GM23338 (cell line): ENCODE results near the gene GJA1. TPM values are rescaled to one million over a fixed set of nuclear protein-coding genes. Genes with fewer than 3 reads are reported as not detected.

Experiments
- ATAC-seq: fragments of 200-7000 bp; cut with Tn5 transposase; 3 replicates; pipeline ENCODE4 v1.9.1; 2020
- DNase-seq: peaks from one replicate; pipeline ENCODE4 v3.0.0-alpha.2; 2015; ENCODE audit warnings: low spot score
- H2AFZ ChIP-seq: fragments of 200-600 bp; sonication (generic); 2 replicates; pipeline ENCODE4 v1.8.0; 2016; ENCODE audit warnings: antibody characterized with exemption, mild to moderate bottlenecking, moderate library complexity
- H3F3A ChIP-seq: fragments of 200-600 bp; sonication (generic); replicated peaks from 2 replicates; pipeline ENCODE4 v1.8.0; 2017; ENCODE audit warnings: antibody characterized with exemption, mixed run types, low read depth
- H3K27ac ChIP-seq: fragments of 200-600 bp; sonication (generic); 2 replicates; pipeline ENCODE4 v1.6.1; 2016; ENCODE audit warnings: low read depth
- H3K27me3 ChIP-seq: fragments of 200-600 bp; sonication (generic); 2 replicates; pipeline ENCODE4 v1.8.0; 2016; ENCODE audit warnings: mild to moderate bottlenecking, mixed run types, moderate library complexity; ENCODE audit not compliant: insufficient read depth
- H3K36me3 ChIP-seq: fragments of 200-600 bp; sonication (generic); 2 replicates; pipeline ENCODE4 v1.8.0; 2016; ENCODE audit warnings: mild to moderate bottlenecking; ENCODE audit not compliant: insufficient read depth
- H3K4me1 ChIP-seq: fragments of 200-600 bp; sonication (generic); 2 replicates; pipeline ENCODE4 v1.8.0; 2016; ENCODE audit warnings: mild to moderate bottlenecking, moderate library complexity; ENCODE audit not compliant: insufficient read depth
- H3K4me2 ChIP-seq: fragments of 200-600 bp; sonication (generic); 2 replicates; pipeline ENCODE4 v1.7.1; 2017; ENCODE audit warnings: mixed run types
- H3K4me3 ChIP-seq: fragments of 200-600 bp; sonication (generic); 2 replicates; pipeline ENCODE4 v1.6.1; 2016; ENCODE audit warnings: mixed run types
- H3K79me2 ChIP-seq: fragments of 200-600 bp; sonication (generic); replicated peaks from 2 replicates; pipeline ENCODE4 v1.8.0; 2017; ENCODE audit warnings: mild to moderate bottlenecking; ENCODE audit not compliant: insufficient read depth
- H3K9me2 ChIP-seq: fragments of 200-600 bp; sonication (generic); 2 replicates; pipeline ENCODE4 v1.8.0; 2017; ENCODE audit not compliant: insufficient read depth
- H4K20me1 ChIP-seq: fragments of 200-600 bp; sonication (generic); replicated peaks from 2 replicates; pipeline ENCODE4 v1.8.0; 2017; ENCODE audit warnings: mild to moderate bottlenecking; ENCODE audit not compliant: insufficient read depth
- H3K27ac Mint-ChIP-seq: 2 replicates; pipeline ENCODE4 v1.8.0; 2020; ENCODE audit warnings: inconsistent platforms, mild to moderate bottlenecking, moderate library complexity, mixed read lengths
- H3K27me3 Mint-ChIP-seq: 3 replicates; pipeline ENCODE4 v1.8.0; 2022; ENCODE audit warnings: low read depth, mild to moderate bottlenecking, moderate library complexity, mixed read lengths, inconsistent platforms; ENCODE audit not compliant: insufficient read depth, poor library complexity
- H3K36me3 Mint-ChIP-seq: 3 replicates; pipeline ENCODE4 v1.8.0; 2021; ENCODE audit warnings: low read depth, mild to moderate bottlenecking, inconsistent platforms, moderate library complexity, mixed read lengths
- H3K4me1 Mint-ChIP-seq: 3 replicates; pipeline ENCODE4 v1.8.0; 2020; ENCODE audit warnings: mild to moderate bottlenecking, inconsistent platforms, mixed read lengths
- H3K4me3 Mint-ChIP-seq: 3 replicates; pipeline ENCODE4 v1.8.0; 2021; ENCODE audit warnings: moderate library complexity, mild to moderate bottlenecking, inconsistent platforms, mixed read lengths
- H3K9me3 Mint-ChIP-seq: 3 replicates; pipeline ENCODE4 v1.8.0; 2020; ENCODE audit warnings: moderate library complexity, mild to moderate bottlenecking, inconsistent platforms, mixed read lengths
- CREB1 ChIP-seq: fragments of 250-450 bp; sonication (Bioruptor Pico); IDR thresholded peaks from 2 replicates; pipeline ENCODE4 v1.5.0; 2020; ENCODE audit warnings: low read depth, mild to moderate bottlenecking, moderate library complexity
- EZH2 ChIP-seq: fragments of 200-600 bp; sonication (generic); IDR thresholded peaks from one replicate; pipeline ENCODE4 v1.8.0; 2017; ENCODE audit warnings: antibody characterized with exemption, mild to moderate bottlenecking, low read depth; ENCODE audit not compliant: unreplicated experiment
- EZH2phosphoT487 ChIP-seq: fragments of 200-600 bp; sonication (generic); IDR thresholded peaks from one replicate; pipeline ENCODE4 v1.8.1; 2018; ENCODE audit warnings: antibody characterized with exemption; ENCODE audit not compliant: unreplicated experiment
- JUNB ChIP-seq: IDR thresholded peaks from one replicate; pipeline ENCODE4 v1.6.1; 2016; ENCODE audit warnings: antibody characterized with exemption; ENCODE audit not compliant: unreplicated experiment
- NANOG ChIP-seq: IDR thresholded peaks from 2 replicates; pipeline ENCODE4 v1.6.1; 2016; ENCODE audit warnings: antibody characterized with exemption, borderline replicate concordance
- POLR2AphosphoS5 ChIP-seq: IDR thresholded peaks from 2 replicates; pipeline ENCODE4 v1.6.1; 2016; ENCODE audit warnings: antibody characterized with exemption, low read depth
- REST ChIP-seq: IDR thresholded peaks from one replicate; pipeline ENCODE4 v1.6.1; 2018; ENCODE audit warnings: antibody characterized with exemption; ENCODE audit not compliant: unreplicated experiment
- STAT1 ChIP-seq: IDR thresholded peaks from one replicate; pipeline ENCODE4 v1.6.1; 2016; ENCODE audit warnings: antibody characterized with exemption; ENCODE audit not compliant: unreplicated experiment
- ZNF114 ChIP-seq: fragments of 250-450 bp; sonication (Bioruptor Pico); IDR thresholded peaks from 2 replicates; pipeline ENCODE4 v1.5.0; 2020; ENCODE audit warnings: mild to moderate bottlenecking, moderate library complexity
- ZNF331 ChIP-seq: fragments of 250-450 bp; sonication (Bioruptor Pico); IDR thresholded peaks from 2 replicates; pipeline ENCODE4 v1.5.0; 2020; ENCODE audit warnings: low read depth, mild to moderate bottlenecking, moderate library complexity
- ZNF462 ChIP-seq: fragments of 250-450 bp; sonication (Bioruptor Pico); IDR thresholded peaks from 2 replicates; pipeline ENCODE4 v1.5.0; 2020; ENCODE audit warnings: mild to moderate bottlenecking, moderate library complexity
- polyA plus RNA-seq: library from polyadenylated mRNA; unstranded; fragments of >200 nt; fragmentation: Nextera tagmentation; extraction: Ambion mirVana; gene quantifications from 2 replicates; pipeline ENCODE4 v1.2.1, GENCODE V29; 2016
- total RNA-seq: library from RNA; depleted of rRNA; stranded (reverse); fragments of >200 nt; shearing (Covaris generic); gene quantifications from 2 replicates; pipeline ENCODE4 v1.2.3, GENCODE V29; 2014
- TF ChIP-seq, protein P1 (sequence below): IDR thresholded peaks from 2 replicates; pipeline ENCODE4 v1.6.1; 2016; ENCODE audit warnings: antibody characterized with exemption
- TF ChIP-seq, protein P2 (sequence below), 2 experiments: fragments of 200-600 bp in 1 of 2; sonication (generic) in 1 of 2; conservative IDR thresholded peaks; 2 replicates each; pipeline versions ENCODE4 v1.5.1 to v1.6.1; 2016 to 2017; ENCODE audit warnings: antibody characterized with exemption in 2 of 2, low read depth in 2 of 2, mild to moderate bottlenecking in 2 of 2, moderate library complexity in 1 of 2

GJA1 gene
- total and polyA plus RNA-seq, 2 experiments from 2014 or later: 262 to 609 TPM

GRCh38 chr6:121485359-121485811 is 49.9 kb downstream of the GJA1 start:
- Mint-ChIP-seq H3K27ac (peak overlapping the region; percentile 3; the same call in 1 of the 2 replicates), H3K4me3 (no peak overlapping the region), H3K36me3 (no peaks in the 10 kb centered on the region), H3K9me3 (no peaks in the 10 kb centered on the region), H3K4me1 (peaks cover 20% of the 10 kb centered on the region), H3K27me3 (no peaks in the 10 kb centered on the region)
- peak; percentile 25 for DNase-seq
- H3K27me3 ChIP-seq: no peaks in the 10 kb centered on the region
- no peaks in the 10 kb centered on the region for H4K20me1 ChIP-seq
- no peaks in the 10 kb centered on the region for H3F3A ChIP-seq
- no peak overlapping the region for H3K4me3 ChIP-seq
- H3K9me2 ChIP-seq: no peaks in the 10 kb centered on the region
- 0 out of 2 replicates have a peak overlapping the region, but pooled peaks have one; percentile 15 for H2AFZ ChIP-seq
- no peak overlapping the region for H3K27ac ChIP-seq
- no peaks in the 10 kb centered on the region for H3K36me3 ChIP-seq
- peak; percentile 46; the same call in 2 of the 3 replicates for ATAC-seq
- peaks cover 31% of the 10 kb centered on the region for H3K4me1 ChIP-seq
- H3K79me2 ChIP-seq: no peaks in the 10 kb centered on the region
- TF ChIP-seq STAT1: no peak
- TF ChIP-seq, protein P1, sequence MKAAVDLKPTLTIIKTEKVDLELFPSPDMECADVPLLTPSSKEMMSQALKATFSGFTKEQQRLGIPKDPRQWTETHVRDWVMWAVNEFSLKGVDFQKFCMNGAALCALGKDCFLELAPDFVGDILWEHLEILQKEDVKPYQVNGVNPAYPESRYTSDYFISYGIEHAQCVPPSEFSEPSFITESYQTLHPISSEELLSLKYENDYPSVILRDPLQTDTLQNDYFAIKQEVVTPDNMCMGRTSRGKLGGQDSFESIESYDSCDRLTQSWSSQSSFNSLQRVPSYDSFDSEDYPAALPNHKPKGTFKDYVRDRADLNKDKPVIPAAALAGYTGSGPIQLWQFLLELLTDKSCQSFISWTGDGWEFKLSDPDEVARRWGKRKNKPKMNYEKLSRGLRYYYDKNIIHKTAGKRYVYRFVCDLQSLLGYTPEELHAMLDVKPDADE: no peak
- TF ChIP-seq EZH2: no peak
- TF ChIP-seq ZNF114 (CRISPR knock-in tag): no peak
- no peak for TF ChIP-seq CREB1 (CRISPR knock-in tag)
- TF ChIP-seq POLR2AphosphoS5: no peak
- no peak for TF ChIP-seq JUNB
- TF ChIP-seq, protein P2, sequence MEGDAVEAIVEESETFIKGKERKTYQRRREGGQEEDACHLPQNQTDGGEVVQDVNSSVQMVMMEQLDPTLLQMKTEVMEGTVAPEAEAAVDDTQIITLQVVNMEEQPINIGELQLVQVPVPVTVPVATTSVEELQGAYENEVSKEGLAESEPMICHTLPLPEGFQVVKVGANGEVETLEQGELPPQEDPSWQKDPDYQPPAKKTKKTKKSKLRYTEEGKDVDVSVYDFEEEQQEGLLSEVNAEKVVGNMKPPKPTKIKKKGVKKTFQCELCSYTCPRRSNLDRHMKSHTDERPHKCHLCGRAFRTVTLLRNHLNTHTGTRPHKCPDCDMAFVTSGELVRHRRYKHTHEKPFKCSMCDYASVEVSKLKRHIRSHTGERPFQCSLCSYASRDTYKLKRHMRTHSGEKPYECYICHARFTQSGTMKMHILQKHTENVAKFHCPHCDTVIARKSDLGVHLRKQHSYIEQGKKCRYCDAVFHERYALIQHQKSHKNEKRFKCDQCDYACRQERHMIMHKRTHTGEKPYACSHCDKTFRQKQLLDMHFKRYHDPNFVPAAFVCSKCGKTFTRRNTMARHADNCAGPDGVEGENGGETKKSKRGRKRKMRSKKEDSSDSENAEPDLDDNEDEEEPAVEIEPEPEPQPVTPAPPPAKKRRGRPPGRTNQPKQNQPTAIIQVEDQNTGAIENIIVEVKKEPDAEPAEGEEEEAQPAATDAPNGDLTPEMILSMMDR (conservative IDR thresholded peaks at IDR 0.05; ENCODE audit: low read depth in 2 of 2): no peak
- TF ChIP-seq ZNF462 (CRISPR knock-in tag): no peak
- no peak for TF ChIP-seq NANOG
- no peak for TF ChIP-seq ZNF331 (CRISPR knock-in tag)
- TF ChIP-seq EZH2phosphoT487: no peak
- TF ChIP-seq REST: no peak
- peak overlapping the region; percentile 15; the same call in 1 of the 2 replicates for H3K4me2 ChIP-seq
